Uterus (tissue), 2 donors: ENCODE results near the gene ABCA1.

ENCODE experiments used
- CTCF ChIP-seq, 4 experiments: fragments of 200-600 bp in 2 of 4; fragments of 450-650 bp in 2 of 4; sonication (generic) in 2 of 4; IDR thresholded peaks; one replicate each; pipeline ENCODE4 v1.5.1; 2016 to 2019; ENCODE audit warnings: antibody characterized with exemption in 4 of 4, mild to moderate bottlenecking in 2 of 4, moderate library complexity in 1 of 4
- POLR2A ChIP-seq, 2 donors: fragments of 450-650 bp; IDR thresholded peaks; one replicate each; pipeline ENCODE4 v1.6.1; 2016; ENCODE audit warnings: antibody characterized with exemption in 2 of 2, mild to moderate bottlenecking in 1 of 2, moderate library complexity in 1 of 2

DNA sequence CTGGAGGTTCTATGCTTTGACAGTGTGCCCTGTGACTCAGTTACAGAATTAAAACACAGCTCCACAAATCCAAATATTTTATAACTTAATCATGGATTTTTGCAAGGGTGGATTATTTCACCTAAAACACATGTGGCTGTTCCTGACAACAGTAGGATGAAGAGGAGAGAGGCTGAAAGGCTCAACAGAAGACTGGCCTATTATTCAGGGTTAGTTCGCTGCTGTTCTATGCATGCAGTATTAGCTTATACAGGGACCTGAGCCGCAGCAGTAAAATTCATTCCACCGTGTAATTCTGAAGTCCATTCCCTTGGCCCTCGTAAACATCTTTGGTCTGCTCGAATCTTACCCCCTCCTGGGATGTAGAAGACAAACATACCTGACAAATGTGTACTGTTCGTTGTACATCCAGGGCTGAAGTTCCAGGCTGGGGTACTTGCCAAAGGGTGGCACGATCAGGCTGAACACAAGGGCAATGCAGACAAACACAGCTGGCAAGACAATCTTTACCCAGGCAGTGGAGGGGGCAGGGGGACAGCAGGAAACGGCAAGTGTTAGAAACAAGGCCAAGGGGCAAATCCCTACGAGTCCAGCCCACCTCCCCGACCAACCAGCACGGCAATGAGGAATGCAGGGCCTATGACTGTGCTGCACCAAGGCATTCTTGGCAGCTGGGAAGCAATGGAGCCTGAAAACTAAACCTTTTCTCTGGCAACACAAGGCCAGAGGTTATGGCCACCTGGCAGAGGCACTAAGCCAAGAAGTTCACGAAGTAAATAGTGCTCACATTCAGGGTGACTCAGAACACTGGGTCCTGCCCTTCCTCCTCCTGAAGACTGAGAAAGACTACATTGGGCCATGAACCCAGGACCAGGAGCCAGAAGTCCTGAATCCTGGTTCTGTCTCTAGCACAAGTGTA lies 117.3 kb downstream of the ABCA1 start:
- TF ChIP-seq POLR2A (IDR thresholded peaks at IDR 0.05) (no peak), CTCF (IDR thresholded peaks at IDR 0.05) (no peak)
